CD4-positive, alpha-beta T cell treated with Interleukin-6 for 4 hours (primary cell): ENCODE measurements around the gene THSD1.
"Not testable (repeated sequence)": the region's sequence is repeated elsewhere in the genome, so short reads cannot be mapped to it uniquely, and the experiment has no call there.

Source experiments
- DNase-seq: peaks from one replicate; pipeline ENCODE4 v3.0.0-alpha.2; 2020; ENCODE audit warnings: mixed read lengths

THSD1 gene

DNA sequence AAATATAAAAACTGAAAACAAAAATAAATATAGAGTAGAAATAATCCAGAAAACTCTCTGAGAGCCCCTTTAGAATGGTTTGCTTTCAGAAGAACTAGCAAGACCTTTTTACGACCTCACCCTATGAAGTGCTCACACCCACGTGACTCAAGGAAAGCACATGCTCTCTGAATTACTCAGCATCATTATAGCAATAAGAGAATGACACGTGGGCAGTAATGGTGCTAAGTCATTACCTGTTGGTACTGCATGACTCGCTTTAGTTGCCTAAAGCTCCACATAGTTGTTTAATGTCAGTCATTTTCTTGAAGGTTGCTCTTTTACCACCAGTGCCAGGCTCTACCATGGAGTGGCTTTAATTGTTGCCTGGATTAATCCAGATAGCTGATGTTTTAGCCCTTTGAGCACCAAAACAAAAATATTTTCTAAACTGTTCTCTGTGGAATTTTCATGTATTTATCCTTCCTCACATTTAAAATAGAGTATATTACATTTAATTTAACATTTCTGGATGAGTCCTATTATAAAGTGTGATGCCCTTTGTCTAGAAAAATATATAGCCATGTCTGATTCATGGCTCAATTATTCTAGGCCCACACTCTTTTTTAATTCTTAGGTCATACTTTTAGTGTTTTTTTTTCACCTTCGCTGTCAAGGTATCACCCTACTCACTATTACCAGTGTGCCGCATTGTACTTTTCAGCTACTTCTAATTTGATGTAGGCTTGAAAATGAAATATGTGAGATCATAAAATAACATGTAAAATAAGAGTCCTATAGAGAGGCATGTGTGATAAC, 56.8 kb downstream of the THSD1 start:
- DNase-seq: no peak

DNA sequence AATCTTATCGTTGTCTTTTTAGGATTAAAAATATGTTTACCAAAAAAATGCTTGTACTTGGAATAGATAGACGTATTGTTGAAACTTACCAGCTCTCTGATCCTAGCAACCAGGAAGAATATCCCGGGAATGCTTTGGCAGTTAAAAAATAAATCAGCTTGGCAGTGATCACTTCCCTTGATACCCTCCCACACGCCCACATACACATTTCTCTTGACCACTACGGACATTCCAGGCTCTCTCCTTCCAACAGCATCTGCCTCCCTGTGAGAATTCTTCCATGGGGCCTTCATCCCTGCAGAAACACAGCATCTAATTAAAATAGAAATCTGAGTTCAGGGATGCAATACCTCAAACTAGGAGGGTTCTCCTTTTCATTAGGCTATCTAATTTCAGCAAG, 57.9 kb downstream of the THSD1 start:
- DNase-seq: no peak

DNA sequence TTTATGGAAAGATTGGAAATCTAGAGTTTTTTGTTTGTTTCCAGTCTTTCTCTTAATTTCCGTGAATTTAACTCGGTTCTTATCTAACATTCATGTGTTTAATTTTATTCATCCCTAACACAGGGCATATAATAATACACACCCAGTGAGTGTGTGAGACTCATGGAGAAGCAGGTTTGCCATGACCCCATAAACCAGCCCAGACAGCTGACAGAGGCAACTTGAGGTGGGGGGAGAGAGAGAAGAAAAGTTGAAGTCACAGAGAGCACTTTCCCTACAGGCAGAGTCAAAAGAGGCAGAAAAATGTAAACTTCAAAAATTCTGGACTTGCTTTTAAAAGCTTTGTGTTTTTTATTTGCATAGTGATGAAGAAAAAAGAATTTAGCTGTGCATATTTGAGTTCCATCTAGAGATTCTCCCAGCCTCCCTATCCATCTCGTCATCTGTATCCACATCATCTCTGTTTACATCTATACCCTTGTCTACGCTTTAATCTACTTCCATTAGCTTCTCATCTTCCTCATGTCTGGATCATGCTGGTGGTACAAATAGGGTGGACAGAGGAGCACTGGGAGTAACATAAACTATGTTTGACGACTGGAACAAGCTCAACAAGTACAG, 60.2 kb downstream of the THSD1 start:
- no peak for DNase-seq

GRCh38 chr13:52345048-52345447, 60.9 kb downstream of the THSD1 start:
- no peak for DNase-seq

GRCh38 chr13:52344108-52344507, 61.9 kb downstream of the THSD1 start:
- no peak for DNase-seq

DNA sequence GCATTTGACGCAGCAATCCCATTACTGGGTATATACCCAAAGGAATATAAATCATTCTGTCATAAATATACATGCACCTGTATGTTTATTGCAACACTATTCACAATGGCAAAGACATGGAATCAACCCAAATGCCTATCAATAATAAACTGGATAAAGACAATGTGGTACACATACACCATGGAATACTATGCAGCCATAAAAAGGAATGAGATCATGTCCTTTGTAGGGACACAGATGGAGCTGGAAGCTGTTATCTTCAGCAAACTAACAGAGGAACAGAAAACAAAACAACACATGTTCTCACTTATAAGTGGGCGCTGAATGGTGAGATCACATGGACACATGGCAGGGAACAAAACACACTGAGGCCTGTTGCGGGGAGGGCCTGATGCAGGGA, 63.8 kb downstream of the THSD1 start:
- not testable (repeated sequence) for DNase-seq

GRCh38 chr13:52337828-52338455, 68.0 kb downstream of the THSD1 start:
- DNase-seq: not testable (repeated sequence)

DNA sequence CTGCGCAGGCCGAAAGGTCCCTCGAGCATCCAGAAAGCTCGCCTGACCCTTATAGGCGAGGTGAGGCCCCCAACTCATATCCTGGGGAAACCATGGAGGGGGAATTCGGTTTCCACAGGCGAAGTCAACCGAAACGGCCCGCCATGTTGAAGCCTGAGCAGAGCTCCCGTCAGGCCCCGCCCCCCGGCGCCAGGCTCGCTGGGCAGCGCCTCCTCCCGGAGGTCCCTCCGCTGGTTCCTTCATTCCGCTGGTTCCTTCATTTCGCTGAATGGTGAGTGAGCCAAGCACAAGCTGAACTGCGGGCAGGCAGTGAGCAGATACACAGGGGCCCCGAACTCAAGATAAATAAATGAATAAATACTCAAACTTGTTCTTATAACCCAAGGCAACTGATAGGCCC, 71.9 kb downstream of the THSD1 start:
- not testable (repeated sequence) for DNase-seq

DNA sequence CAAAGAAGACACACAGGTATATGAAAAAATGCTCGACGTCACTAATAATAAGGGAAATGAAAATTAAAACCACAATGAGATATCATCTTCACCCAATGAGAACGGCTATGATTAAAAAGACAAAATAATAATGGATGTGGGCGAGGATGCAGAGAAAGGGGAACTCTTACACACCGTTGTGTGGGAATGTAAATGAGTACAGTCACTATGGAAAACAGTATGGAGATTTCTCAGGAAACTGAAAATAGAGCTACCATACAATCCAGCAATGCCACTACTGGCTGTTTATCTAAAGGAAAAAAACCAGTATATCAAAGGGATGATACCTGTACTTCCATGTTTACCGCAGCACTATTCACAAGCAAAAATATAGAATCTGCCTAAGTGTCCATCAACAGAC, 74.1 kb downstream of the THSD1 start:
- not testable (repeated sequence) for DNase-seq
